Kidney (tissue), 14 donors: ENCODE results near the gene CYB5R3. TPM values are rescaled to one million over a fixed set of nuclear protein-coding genes. Genes with fewer than 3 reads are reported as not detected.

ENCODE experiments used
- DNase-seq, 5 donors: peaks; one replicate each; pipeline ENCODE4 v3.0.0-alpha.2; 2013 to 2020
- FAIRE-seq: peaks from 2 replicates; lab custom pipeline; 2012; peaks lifted over from hg19 to GRCh38; lab: Jason Lieb, UNC
- H3K27ac ChIP-seq, 2 donors: one replicate each; pipeline ENCODE4 v1.7.0; 2013; ENCODE audit warnings: low read depth in 2 of 2, low read length in 2 of 2, inconsistent platforms in 1 of 2
- H3K27me3 ChIP-seq: one replicate; pipeline ENCODE4 v1.7.1; 2013; ENCODE audit warnings: low read length, inconsistent platforms; ENCODE audit not compliant: control insufficient read depth, insufficient read depth
- H3K36me3 ChIP-seq, 3 donors: one replicate each; pipeline versions ENCODE4 v1.7.0 to v1.7.1; 2013; ENCODE audit warnings: low read length in 3 of 3, control low read depth in 1 of 3, inconsistent platforms in 1 of 3; ENCODE audit not compliant: insufficient read depth in 3 of 3, control insufficient read depth in 2 of 3
- H3K4me1 ChIP-seq, 3 donors: one replicate each; pipeline versions ENCODE4 v1.7.0 to v1.7.1; 2013; ENCODE audit warnings: low read length in 3 of 3, inconsistent platforms in 1 of 3, low read depth in 1 of 3; ENCODE audit not compliant: control insufficient read depth in 2 of 3, insufficient read depth in 2 of 3
- H3K4me3 ChIP-seq, 3 donors: one replicate each; pipeline versions ENCODE4 v1.7.0 to v1.8.1; 2013; ENCODE audit warnings: low read length in 3 of 3, control low read depth in 1 of 3, inconsistent platforms in 1 of 3
- H3K9ac ChIP-seq, 3 donors: one replicate each; pipeline versions ENCODE4 v1.7.0 to v1.7.1; 2013; ENCODE audit warnings: low read length in 3 of 3, control low read depth in 1 of 3, inconsistent platforms in 1 of 3
- H3K9me3 ChIP-seq, 3 donors: one replicate each; pipeline versions ENCODE4 v1.7.0 to v1.7.1; 2013; ENCODE audit warnings: low read length in 3 of 3, control low read depth in 1 of 3, inconsistent platforms in 1 of 3; ENCODE audit not compliant: control insufficient read depth in 2 of 3, insufficient read depth in 1 of 3
- CTCF ChIP-seq: IDR thresholded peaks from 3 replicates; pipeline ENCODE4 v1.5.1; 2012; ENCODE audit warnings: mild to moderate bottlenecking, moderate library complexity, borderline replicate concordance; ENCODE audit not compliant: insufficient read depth; ENCODE audit errors: extremely low read depth
- intact Hi-C: fragments of 100-400 bp; cut with DNase I; formaldehyde crosslinking; loops from one replicate; pipeline ENCODE4 v1.11.1; 2022
- polyA plus RNA-seq: library from polyadenylated mRNA; stranded (reverse); fragments of 350-450 nt; fragmentation: Illumina TruSeq; extraction: RNeasy Lipid Tissue Mini Kit (QIAGEN cat#74804); gene quantifications from one replicate; pipeline ENCODE4 v1.2.3, GENCODE V29; 2014; ENCODE audit warnings: low read depth, low replicate concordance; ENCODE audit not compliant: insufficient read depth
- total RNA-seq: library from RNA; stranded (reverse); fragmentation: NEBNext Ultra II Directional; extraction: Animal tissue kit (Norgen Biotek cat#: 25700); gene quantifications from one replicate; pipeline ENCODE4 v1.2.1, GENCODE V29; 2021
- donor health status: control.
- donor health status: control.
- donor health status: control.
- donor health status: control.
- donor health status: control.
- donor health status: DM: yes; HTN: yes; CAD: no.
- donor health status: Normal renal cell carcinoma (clear cell type).

CYB5R3 gene
- total and polyA plus RNA-seq, 2 donors from 2014 or later = 287 to 426 TPM

- no peak overlapping the region for H3K9ac ChIP-seq
- H3K27me3 ChIP-seq = no peaks in the 10 kb centered on the region
- no peaks in the 10 kb centered on the region for H3K36me3 ChIP-seq
- H3K4me1 ChIP-seq = peaks cover 0 to 69% (median 52%) of the 10 kb centered on the region in 3 donors
- DNase-seq = peak in 1 of 5 donors; percentile 68
- intact Hi-C loops = no loop called here
- peak overlapping the region; percentile 34 to 67 for H3K27ac ChIP-seq
- no peak overlapping the region for H3K4me3 ChIP-seq
- H3K9me3 ChIP-seq = no peaks in the 10 kb centered on the region
- TF ChIP-seq CTCF = no peak
- no peak for FAIRE-seq
Observed at GRCh38 chr22:42684462-42685195, 35.4 kb upstream of the CYB5R3 start.

- Histone ChIP-seq H3K27ac (peak overlapping the region; percentile 67 to 74), H3K36me3 (no peaks in the 10 kb centered on the region), H3K4me3 (no peak overlapping the region), H3K9ac (no peak overlapping the region), H3K9me3 (no peaks in the 10 kb centered on the region), H3K4me1 (peaks cover 0 to 62% (median 52%) of the 10 kb centered on the region in 3 donors), H3K27me3 (no peaks in the 10 kb centered on the region)
- DNase-seq = peak in 2 of 5 donors; percentile 44 to 83
- no peak for TF ChIP-seq CTCF
- no peak for FAIRE-seq
- intact Hi-C loops = no loop called here
Observed at GRCh38 chr22:42683578-42684283, 34.5 kb upstream of the CYB5R3 start.

- no peak overlapping the region for H3K9ac ChIP-seq
- H3K4me3 ChIP-seq = no peak overlapping the region
- no peak for TF ChIP-seq CTCF
- no peak for FAIRE-seq
- no peaks in the 10 kb centered on the region for H3K27me3 ChIP-seq
- no peak for DNase-seq
- intact Hi-C loops = no loop called here
- H3K4me1 ChIP-seq = peaks cover 0 to 60% (median 46%) of the 10 kb centered on the region in 3 donors
- H3K9me3 ChIP-seq = no peaks in the 10 kb centered on the region
- peak overlapping the region in 1 of 2 donors; percentile 51 for H3K27ac ChIP-seq
- no peaks in the 10 kb centered on the region for H3K36me3 ChIP-seq
Observed at GRCh38 chr22:42682113-42682851, 33.1 kb upstream of the CYB5R3 start.
